ENCODE data around the gene CLIC6. TPM values are rescaled to one million over a fixed set of nuclear protein-coding genes. Genes with fewer than 3 reads are reported as not detected.

CLIC6 gene
- total RNA-seq, 5 donors from 2014 or later (not counting 1 experiment from before 2014, with no cell fraction given): 0.10 to 0.98 (median 0.46) TPM

DNA sequence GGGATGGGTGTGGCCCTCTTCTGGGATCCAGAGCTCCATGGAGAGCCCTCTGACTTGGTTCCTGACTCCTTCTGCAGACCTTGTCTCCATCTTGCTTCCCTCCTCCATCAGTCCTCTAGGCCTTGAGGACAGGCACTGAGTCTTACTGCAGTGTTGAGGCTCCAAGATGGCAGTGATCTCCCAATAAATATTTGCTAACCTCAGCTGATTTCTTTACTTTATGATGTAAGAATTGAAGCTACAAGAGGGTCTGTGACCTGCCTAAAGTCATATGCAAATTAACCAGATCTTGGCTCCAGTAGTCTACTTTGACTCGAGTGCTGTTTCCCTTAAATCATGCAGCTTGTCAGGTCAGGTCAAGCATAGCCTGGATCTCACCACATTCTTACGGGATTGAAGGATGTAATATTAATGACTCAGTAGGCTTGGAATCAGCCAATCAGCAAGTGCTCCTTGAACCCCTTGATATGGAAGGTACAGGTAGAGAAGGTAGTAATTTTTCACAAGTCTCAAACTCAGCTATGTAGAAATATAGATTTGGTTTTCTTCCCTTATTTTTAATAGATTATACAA, 93.0 kb downstream of the CLIC6 start:
- ChIA-PET CTCF (interaction anchor here in 1 of 2 donors (0.6 kb wide), 1 partner anchor 71 kb away, joined by 5 read pairs; no protein-coding TSS in a partner anchor), POLR2A (interaction anchor here in 1 of 2 donors (0.7 kb wide), 1 partner anchor 977 kb away, joined by 3 read pairs; no protein-coding TSS in a partner anchor)
- Histone ChIP-seq H3K36me3 (ENCODE audit: control insufficient read depth in 2 of 2, extremely low read depth in 1 of 2, insufficient read depth in 1 of 2, low read length in 1 of 2) (no peaks in the 10 kb centered on the region), H3K27ac (ENCODE audit: low read length) (no peak overlapping the region), H3K4me1 (ENCODE audit: control insufficient read depth in 1 of 2, extremely low read depth in 1 of 2, insufficient read depth in 2 of 2, low read length in 2 of 2) (no peaks in the 10 kb centered on the region), H3K9me3 (no peaks in the 10 kb centered on the region), H3K4me3 (ENCODE audit: control insufficient read depth in 1 of 2, extremely low read depth in 1 of 2, low read length in 1 of 2) (no peak overlapping the region), H3K27me3 (replicated peaks in 1 of 2; ENCODE audit: control insufficient read depth in 2 of 2, extremely low read depth in 1 of 2, insufficient read depth in 2 of 2, low read length in 1 of 2) (no peaks in the 10 kb centered on the region)
- H3K36me3 Mint-ChIP-seq: no peaks in the 10 kb centered on the region
- H3K4me3 Mint-ChIP-seq: no peak overlapping the region
- H3K4me1 Mint-ChIP-seq: no peaks in the 10 kb centered on the region
- H3K27me3 Mint-ChIP-seq: peaks cover 0 to 2% of the 10 kb centered on the region in 2 donors
- H3K9me3 Mint-ChIP-seq: peaks cover 0 to 9% (median 0%) of the 10 kb centered on the region in 3 donors
- DNase-seq (no peak), ATAC-seq (replicated peaks in 1 of 4) (no peak)
- H3K27ac Mint-ChIP-seq: no peak overlapping the region
- WGBS (ENCODE audit: insufficient coverage): no CpG with 5 or more reads among the region's 2 CpGs

DNA sequence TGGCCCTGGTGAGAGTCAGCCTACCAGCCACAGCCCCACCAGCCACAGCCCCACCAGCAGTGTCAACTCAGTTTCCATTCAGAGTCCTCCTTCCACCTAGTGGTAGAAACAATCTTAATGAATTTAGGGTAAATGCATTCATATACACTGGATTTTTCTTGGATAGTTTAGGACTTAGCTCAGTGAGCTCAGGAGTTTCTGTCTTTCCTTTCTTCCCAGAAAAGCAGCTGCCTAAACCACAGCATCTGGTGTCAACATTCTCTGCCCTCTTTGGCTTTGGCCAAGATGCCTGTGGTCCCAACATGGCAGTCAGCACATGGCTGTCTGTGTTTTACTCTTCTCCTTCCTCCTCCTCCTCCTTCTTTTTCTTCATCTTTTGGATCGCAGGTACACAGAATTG, 94.0 kb downstream of the CLIC6 start:
- ChIA-PET POLR2A (interaction anchor here in 1 of 2 donors (0.7 kb wide), 1 partner anchor 976 kb away, joined by 3 read pairs; no protein-coding TSS in a partner anchor), CTCF (no interaction called here)
- no CpG with 5 or more reads among the region's 1 CpG for WGBS (ENCODE audit: insufficient coverage)
- H3K27ac ChIP-seq (ENCODE audit: low read length): no peak overlapping the region
- H3K4me1 Mint-ChIP-seq: no peaks in the 10 kb centered on the region
- no peaks in the 10 kb centered on the region for H3K36me3 ChIP-seq (ENCODE audit: control insufficient read depth in 2 of 2, extremely low read depth in 1 of 2, insufficient read depth in 1 of 2, low read length in 1 of 2)
- DNase-seq (no peak), ATAC-seq (replicated peaks in 1 of 4) (no peak)
- H3K9me3 ChIP-seq: no peaks in the 10 kb centered on the region
- H3K4me3 Mint-ChIP-seq: no peak overlapping the region
- H3K27me3 ChIP-seq (replicated peaks in 1 of 2; ENCODE audit: control insufficient read depth in 2 of 2, extremely low read depth in 1 of 2, insufficient read depth in 2 of 2, low read length in 1 of 2): no peaks in the 10 kb centered on the region
- no peaks in the 10 kb centered on the region for H3K36me3 Mint-ChIP-seq
- H3K4me3 ChIP-seq (ENCODE audit: control insufficient read depth in 1 of 2, extremely low read depth in 1 of 2, low read length in 1 of 2): no peak overlapping the region
- H3K27ac Mint-ChIP-seq: no peak overlapping the region
- H3K27me3 Mint-ChIP-seq: peaks cover 0 to 2% of the 10 kb centered on the region in 2 donors
- H3K4me1 ChIP-seq (ENCODE audit: control insufficient read depth in 1 of 2, extremely low read depth in 1 of 2, insufficient read depth in 2 of 2, low read length in 2 of 2): no peaks in the 10 kb centered on the region
- peaks cover 0 to 9% (median 0%) of the 10 kb centered on the region in 3 donors for H3K9me3 Mint-ChIP-seq

DNA sequence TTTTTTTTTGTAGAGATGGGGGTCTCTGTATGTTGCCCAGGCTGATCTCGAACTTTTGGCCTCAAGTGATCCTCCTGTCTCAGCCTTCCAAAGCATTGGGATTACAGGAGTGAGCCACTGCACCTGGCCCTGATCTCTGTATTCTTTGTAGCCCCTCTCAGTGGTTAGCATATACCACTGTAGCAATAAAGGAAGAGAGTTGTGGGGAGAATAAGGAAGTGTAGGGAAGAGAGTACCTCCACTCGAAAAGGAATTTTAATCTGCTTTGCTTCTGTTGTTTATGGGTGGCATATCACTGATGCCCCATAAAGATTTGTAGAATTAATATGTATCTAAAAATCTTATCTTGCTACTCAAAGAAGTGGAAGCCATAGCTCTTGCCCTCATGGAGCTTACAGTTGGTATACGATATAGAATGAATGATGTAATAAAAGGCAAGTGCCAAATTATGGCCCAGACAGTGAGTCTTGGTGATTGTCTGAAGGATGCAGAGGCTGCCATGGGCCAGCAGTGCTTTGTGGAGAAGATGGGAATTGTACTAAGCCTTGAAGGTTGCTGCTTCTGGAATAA, 96.0 kb downstream of the CLIC6 start:
- ChIA-PET CTCF (no interaction called here), POLR2A (no interaction called here)
- no peak overlapping the region for H3K4me3 ChIP-seq (ENCODE audit: control insufficient read depth in 1 of 2, extremely low read depth in 1 of 2, low read length in 1 of 2)
- H3K4me1 ChIP-seq (ENCODE audit: control insufficient read depth in 1 of 2, extremely low read depth in 1 of 2, insufficient read depth in 2 of 2, low read length in 2 of 2): no peaks in the 10 kb centered on the region
- Mint-ChIP-seq H3K4me3 (no peak overlapping the region), H3K27me3 (peaks cover 0 to 7% of the 10 kb centered on the region in 2 donors), H3K4me1 (no peaks in the 10 kb centered on the region), H3K27ac (no peak overlapping the region), H3K36me3 (no peaks in the 10 kb centered on the region), H3K9me3 (peaks cover 0 to 9% (median 0%) of the 10 kb centered on the region in 3 donors)
- DNase-seq: no peak
- no peak overlapping the region for H3K27ac ChIP-seq (ENCODE audit: low read length)
- H3K9me3 ChIP-seq: no peaks in the 10 kb centered on the region
- ATAC-seq (replicated peaks in 1 of 4): no peak
- 100% methylated on average over 1 of the region's 3 CpGs for WGBS (ENCODE audit: insufficient coverage)
- H3K27me3 ChIP-seq (replicated peaks in 1 of 2; ENCODE audit: control insufficient read depth in 2 of 2, extremely low read depth in 1 of 2, insufficient read depth in 2 of 2, low read length in 1 of 2): no peaks in the 10 kb centered on the region
- no peaks in the 10 kb centered on the region for H3K36me3 ChIP-seq (ENCODE audit: control insufficient read depth in 2 of 2, extremely low read depth in 1 of 2, insufficient read depth in 1 of 2, low read length in 1 of 2)

DNA sequence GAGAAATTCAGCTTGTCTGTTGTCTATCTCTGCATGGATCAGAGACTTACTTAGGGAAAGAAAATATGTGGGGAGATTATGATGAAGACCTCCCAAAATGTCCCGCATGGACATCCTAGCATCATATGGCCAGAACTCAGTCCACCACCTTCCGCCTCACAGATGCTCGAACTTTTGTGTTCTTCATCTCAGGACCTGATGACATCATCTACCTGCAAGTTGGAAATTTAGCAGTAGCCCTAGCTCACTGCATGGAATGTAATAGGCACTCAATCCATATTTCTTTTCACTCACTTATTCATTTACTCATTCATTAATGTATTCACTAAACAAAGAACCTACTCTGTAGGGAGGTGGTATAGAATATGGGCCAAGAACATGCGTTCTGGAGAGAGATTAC, 96.8 kb downstream of the CLIC6 start:
- H3K27ac Mint-ChIP-seq: no peak overlapping the region
- Histone ChIP-seq H3K4me3 (ENCODE audit: control insufficient read depth in 1 of 2, extremely low read depth in 1 of 2, low read length in 1 of 2) (no peak overlapping the region), H3K9me3 (no peaks in the 10 kb centered on the region), H3K27me3 (replicated peaks in 1 of 2; ENCODE audit: control insufficient read depth in 2 of 2, extremely low read depth in 1 of 2, insufficient read depth in 2 of 2, low read length in 1 of 2) (peaks cover 0 to 2% of the 10 kb centered on the region in 2 experiments), H3K36me3 (ENCODE audit: control insufficient read depth in 2 of 2, extremely low read depth in 1 of 2, insufficient read depth in 1 of 2, low read length in 1 of 2) (no peaks in the 10 kb centered on the region), H3K4me1 (ENCODE audit: control insufficient read depth in 1 of 2, extremely low read depth in 1 of 2, insufficient read depth in 2 of 2, low read length in 2 of 2) (no peaks in the 10 kb centered on the region), H3K27ac (ENCODE audit: low read length) (no peak overlapping the region)
- no peak for DNase-seq
- H3K4me3 Mint-ChIP-seq: no peak overlapping the region
- H3K36me3 Mint-ChIP-seq: no peaks in the 10 kb centered on the region
- no peaks in the 10 kb centered on the region for H3K4me1 Mint-ChIP-seq
- ATAC-seq (replicated peaks in 1 of 4): no peak
- H3K27me3 Mint-ChIP-seq: peaks cover 0 to 7% of the 10 kb centered on the region in 2 donors
- WGBS (ENCODE audit: insufficient coverage): 100% methylated on average over 2 of the region's 4 CpGs
- peaks cover 0 to 9% (median 0%) of the 10 kb centered on the region in 3 donors for H3K9me3 Mint-ChIP-seq
- ChIA-PET CTCF (no interaction called here), POLR2A (no interaction called here)

DNA sequence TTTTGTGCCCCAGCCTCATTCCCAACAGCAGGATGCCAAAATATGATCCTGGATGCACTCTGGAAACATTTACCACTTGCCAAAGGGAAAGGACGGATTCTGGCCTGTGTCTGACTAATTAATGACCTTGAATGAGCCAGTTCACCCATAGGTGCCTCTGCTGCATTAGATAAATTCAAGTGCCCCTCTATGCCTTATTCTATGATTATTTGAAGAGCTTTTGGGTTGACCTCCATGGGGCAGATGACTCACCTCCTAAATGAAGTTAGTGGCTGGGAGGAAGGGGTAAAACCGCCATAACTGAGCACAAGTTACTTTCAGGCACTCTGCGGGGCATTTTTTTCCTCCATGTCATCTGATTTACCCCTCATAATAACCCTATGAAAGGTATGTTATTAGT, 98.1 kb downstream of the CLIC6 start:
- Mint-ChIP-seq H3K27me3 (peaks cover 0 to 7% of the 10 kb centered on the region in 2 donors), H3K9me3 (peaks cover 0 to 9% (median 0%) of the 10 kb centered on the region in 3 donors), H3K4me3 (no peak overlapping the region), H3K36me3 (no peaks in the 10 kb centered on the region), H3K27ac (no peak overlapping the region), H3K4me1 (no peaks in the 10 kb centered on the region)
- Histone ChIP-seq H3K27ac (ENCODE audit: low read length) (no peak overlapping the region), H3K27me3 (replicated peaks in 1 of 2; ENCODE audit: control insufficient read depth in 2 of 2, extremely low read depth in 1 of 2, insufficient read depth in 2 of 2, low read length in 1 of 2) (peaks cover 0 to 2% of the 10 kb centered on the region in 2 experiments), H3K4me1 (ENCODE audit: control insufficient read depth in 1 of 2, extremely low read depth in 1 of 2, insufficient read depth in 2 of 2, low read length in 2 of 2) (no peaks in the 10 kb centered on the region), H3K9me3 (no peaks in the 10 kb centered on the region), H3K36me3 (ENCODE audit: control insufficient read depth in 2 of 2, extremely low read depth in 1 of 2, insufficient read depth in 1 of 2, low read length in 1 of 2) (no peaks in the 10 kb centered on the region), H3K4me3 (ENCODE audit: control insufficient read depth in 1 of 2, extremely low read depth in 1 of 2, low read length in 1 of 2) (no peak overlapping the region)
- DNase-seq: no peak
- no peak for ATAC-seq (replicated peaks in 1 of 4)
- CTCF ChIA-PET: interaction anchor here in 1 of 2 donors (0.7 kb wide), 1 partner anchor 1240 kb away, joined by 6 read pairs; no protein-coding TSS in a partner anchor
- WGBS (ENCODE audit: insufficient coverage): no CpG with 5 or more reads among the region's 3 CpGs
- POLR2A ChIA-PET: no interaction called here
